ENCODE results near the gene HHEX. TPM values are rescaled to one million over a fixed set of nuclear protein-coding genes. Genes with fewer than 3 reads are reported as not detected.

The HHEX gene
- total RNA-seq, 1 experiment from 2014 or later: 17.3 TPM

DNA sequence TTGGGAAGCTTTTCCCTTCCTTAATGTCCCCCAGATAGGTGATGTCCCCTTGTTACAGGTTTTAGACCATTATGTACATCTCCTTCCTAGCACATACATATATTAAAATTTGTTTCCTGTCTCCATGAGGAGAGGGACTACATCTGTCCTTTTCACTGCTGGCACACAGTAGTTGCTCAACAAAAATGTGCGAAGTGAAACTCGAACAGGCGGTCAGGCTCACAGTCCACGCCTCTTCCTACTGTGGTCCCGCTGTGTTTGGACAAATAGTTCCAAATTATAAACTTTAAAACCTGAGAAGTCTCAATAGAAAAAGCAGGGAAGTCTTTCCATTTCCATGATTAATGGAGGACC is 1.2 kb upstream of the HHEX start:
- no peak for DNase-seq (ENCODE audit: low read depth in 1 of 2, low spot score in 2 of 2)
- H3K27ac ChIP-seq: peak overlapping the region; percentile 76; the same call in 1 of the 2 replicates
- H3K4me1 ChIP-seq (replicated peaks): peaks cover 28% of the 10 kb centered on the region
- peaks cover 53% of the 10 kb centered on the region for H3K36me3 ChIP-seq
- H3K27me3 ChIP-seq (replicated peaks): no peaks in the 10 kb centered on the region
- peak overlapping the region; percentile 94 for H3K4me3 ChIP-seq
- H3K9me3 ChIP-seq (replicated peaks): peaks cover 3% of the 10 kb centered on the region; the same call in 1 of the 2 replicates

DNA sequence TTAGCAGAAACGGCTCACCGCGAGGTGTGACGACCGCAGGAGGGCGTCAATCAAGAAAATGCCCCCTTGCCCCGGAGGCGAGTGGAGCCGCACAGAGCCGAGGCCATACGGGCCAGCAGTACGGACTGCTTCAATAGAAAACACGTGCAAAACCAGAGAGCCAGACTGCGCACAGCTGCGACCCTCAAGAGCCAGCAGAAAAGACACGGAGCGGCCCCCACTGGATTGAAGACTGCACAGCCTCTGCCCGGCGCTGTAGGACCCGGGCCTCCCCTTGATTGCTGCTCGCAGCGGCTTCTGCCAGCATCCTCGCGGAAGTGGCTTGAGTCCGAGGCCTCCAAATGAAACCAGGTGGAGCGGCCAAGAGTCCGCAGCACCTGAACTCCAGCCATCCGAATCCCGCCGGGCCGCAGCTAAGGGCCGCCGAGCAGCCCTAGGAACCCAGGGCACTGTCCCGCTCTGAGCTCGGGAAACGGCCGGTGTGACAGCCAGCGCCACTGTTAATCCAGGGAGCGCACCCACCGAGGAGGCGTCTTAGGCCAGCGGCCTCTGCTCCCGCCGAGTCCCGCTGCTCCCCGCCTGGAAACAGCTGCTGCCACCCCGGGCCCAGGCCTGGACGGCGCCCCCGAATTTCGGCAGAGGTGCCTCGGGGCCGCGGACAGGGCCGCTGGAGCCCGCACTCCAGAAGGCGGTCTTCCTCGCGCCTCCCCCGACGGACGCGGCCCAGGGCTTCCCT is 660 bp upstream of the HHEX start:
- Histone ChIP-seq H3K27me3 (replicated peaks) (no peaks in the 10 kb centered on the region), H3K4me3 (peak overlapping the region; percentile 94)
- peak; percentile 59 to 79 for DNase-seq (ENCODE audit: low read depth in 1 of 2, low spot score in 2 of 2)

DNA sequence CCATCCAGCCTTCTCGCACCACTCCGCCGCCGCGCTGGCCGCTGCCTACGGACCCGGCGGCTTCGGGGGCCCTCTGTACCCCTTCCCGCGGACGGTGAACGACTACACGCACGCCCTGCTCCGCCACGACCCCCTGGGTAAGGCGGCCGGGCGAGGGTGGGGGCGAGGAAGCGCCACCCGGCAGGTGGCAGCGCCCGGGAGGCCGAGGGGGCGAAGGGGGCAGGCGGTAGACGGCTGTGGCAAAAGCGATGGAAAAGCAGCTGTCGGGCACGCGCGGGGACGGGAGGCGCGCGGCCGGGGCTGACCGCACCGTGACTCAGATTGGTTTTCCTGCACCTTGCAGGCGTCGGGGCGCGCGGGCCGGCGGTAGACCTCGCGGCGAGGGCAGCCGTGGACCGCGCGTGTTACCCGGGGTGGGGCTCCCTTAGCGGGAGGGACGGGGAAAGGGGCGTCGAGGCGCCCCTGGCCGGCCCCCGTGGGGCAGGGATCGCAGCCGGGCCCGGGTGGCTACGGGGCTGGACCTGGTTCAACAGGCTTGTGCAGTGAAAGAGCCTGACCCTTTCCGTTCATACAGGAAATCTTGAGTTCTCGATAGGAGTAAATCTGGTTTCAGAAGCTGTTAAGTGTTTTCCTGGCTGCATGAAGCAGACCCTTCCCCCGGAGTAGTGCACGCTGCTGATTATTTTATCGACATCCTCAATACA is 608 bp downstream of the HHEX start:
- Histone ChIP-seq H3K27me3 (replicated peaks) (no peaks in the 10 kb centered on the region), H3K27ac (peak overlapping the region; percentile 68), H3K4me1 (replicated peaks) (peaks cover 28% of the 10 kb centered on the region), H3K9me3 (replicated peaks) (no peaks in the 10 kb centered on the region), H3K36me3 (peaks cover 57% of the 10 kb centered on the region), H3K4me3 (peak overlapping the region; percentile 94)
- peak; percentile 68 to 76 for DNase-seq (ENCODE audit: low read depth in 1 of 2, low spot score in 2 of 2)

More for the DNA sequence above, 660 bp upstream of the HHEX start:
- H3K4me1 ChIP-seq (replicated peaks): peaks cover 28% of the 10 kb centered on the region
- H3K36me3 ChIP-seq: peaks cover 57% of the 10 kb centered on the region
- H3K9me3 ChIP-seq (replicated peaks): peaks cover 3% of the 10 kb centered on the region; the same call in 1 of the 2 replicates
- H3K27ac ChIP-seq: peak overlapping the region; percentile 76

DNA sequence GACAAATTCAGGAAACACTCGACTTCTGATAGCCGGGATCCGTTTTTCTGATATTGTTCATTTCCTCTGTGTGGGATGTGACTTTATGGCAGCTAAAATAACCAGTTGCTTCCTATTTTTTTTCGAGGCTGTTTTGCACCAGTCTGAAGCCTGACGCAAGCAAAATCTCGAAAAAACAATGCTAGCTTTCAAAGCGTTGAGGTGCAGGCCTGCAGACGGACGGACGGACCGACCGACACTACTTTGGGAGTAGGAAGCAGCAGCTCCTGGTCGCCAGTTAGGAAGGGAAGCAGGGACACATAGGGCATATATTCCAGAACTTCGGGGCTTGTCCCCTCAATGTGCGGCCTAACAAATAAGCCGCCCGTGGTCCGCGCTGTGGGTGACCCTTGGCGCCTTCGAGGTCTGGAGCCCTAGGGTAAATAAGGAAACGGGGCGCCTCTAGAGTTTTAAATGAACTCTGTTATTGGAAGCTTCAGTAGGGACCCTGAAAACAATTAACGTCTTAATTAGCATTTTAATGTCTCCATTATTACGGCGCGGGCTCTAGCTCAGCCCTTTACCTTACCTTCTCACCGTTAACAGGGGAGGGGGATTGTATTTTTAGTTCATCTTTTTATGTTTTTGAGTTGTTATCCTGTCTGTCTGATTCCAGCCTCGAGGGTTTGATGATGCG is 1.3 kb downstream of the HHEX start:
- H3K27ac ChIP-seq: 0 out of 2 replicates have a peak overlapping the region, but pooled peaks have one; percentile 68
- H3K27me3 ChIP-seq (replicated peaks): no peaks in the 10 kb centered on the region
- H3K9me3 ChIP-seq (replicated peaks): no peaks in the 10 kb centered on the region
- peaks cover 59% of the 10 kb centered on the region for H3K36me3 ChIP-seq
- H3K4me1 ChIP-seq (replicated peaks): peaks cover 28% of the 10 kb centered on the region
- DNase-seq (ENCODE audit: low read depth in 1 of 2, low spot score in 2 of 2): no peak
- peak overlapping the region; percentile 94 for H3K4me3 ChIP-seq

DNA sequence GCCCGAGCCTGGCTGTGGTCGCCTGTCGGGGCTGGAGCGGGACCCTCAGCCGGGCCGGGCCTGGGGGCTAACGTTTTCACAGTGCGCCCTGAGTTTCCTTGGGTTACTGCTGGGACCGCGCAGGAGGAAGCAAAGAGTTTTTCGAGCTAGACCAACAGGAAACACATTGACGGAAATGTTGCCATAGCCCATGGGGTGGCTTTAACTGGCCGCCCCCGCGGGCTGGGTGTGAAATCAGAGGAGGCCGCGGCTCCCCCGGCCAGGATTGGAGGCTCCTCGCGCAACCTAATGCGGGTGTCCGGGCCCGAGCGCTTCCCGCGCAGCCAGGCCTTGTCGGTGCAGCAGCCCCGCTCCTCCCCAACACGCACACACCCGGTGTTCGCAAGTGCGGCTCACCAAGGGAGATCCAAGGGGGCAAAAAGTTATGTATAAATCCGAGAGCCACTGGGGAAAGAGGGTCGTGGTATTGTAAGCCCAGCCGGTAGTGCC is 1.9 kb downstream of the HHEX start:
- no peaks in the 10 kb centered on the region for H3K27me3 ChIP-seq (replicated peaks)
- peaks cover 59% of the 10 kb centered on the region for H3K36me3 ChIP-seq
- DNase-seq (ENCODE audit: low read depth in 1 of 2, low spot score in 2 of 2): no peak
- H3K27ac ChIP-seq: no peak overlapping the region
- no peaks in the 10 kb centered on the region for H3K9me3 ChIP-seq (replicated peaks)
- peaks cover 28% of the 10 kb centered on the region for H3K4me1 ChIP-seq (replicated peaks)
- H3K4me3 ChIP-seq: no peak overlapping the region

DNA sequence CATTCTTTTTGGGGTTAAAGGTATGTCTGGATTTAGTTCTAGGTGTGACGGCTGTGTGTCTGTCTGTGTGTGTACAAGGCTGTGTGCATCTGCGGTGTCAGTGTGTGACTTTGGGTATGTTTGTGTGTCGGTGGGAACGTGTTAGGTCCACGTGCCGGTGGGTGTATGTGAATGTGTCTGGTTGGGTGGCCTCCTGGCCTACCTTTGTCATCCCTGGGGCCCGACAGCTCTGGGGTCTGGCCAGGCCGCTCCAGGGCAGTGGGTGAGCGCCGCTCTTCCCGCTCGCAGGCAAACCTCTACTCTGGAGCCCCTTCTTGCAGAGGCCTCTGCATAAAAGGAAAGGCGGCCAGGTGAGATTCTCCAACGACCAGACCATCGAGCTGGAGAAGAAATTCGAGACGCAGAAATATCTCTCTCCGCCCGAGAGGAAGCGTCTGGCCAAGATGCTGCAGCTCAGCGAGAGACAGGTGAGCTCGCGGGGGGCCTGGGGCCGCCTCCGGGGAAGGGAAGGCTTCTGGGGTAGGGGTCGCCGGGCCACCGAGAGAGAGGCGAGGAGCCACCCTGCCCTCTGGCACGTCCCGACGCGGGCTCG is 2.4 kb downstream of the HHEX start:
- Histone ChIP-seq H3K9me3 (replicated peaks) (no peaks in the 10 kb centered on the region), H3K4me1 (replicated peaks) (peaks cover 28% of the 10 kb centered on the region), H3K4me3 (no peak overlapping the region), H3K36me3 (peaks cover 59% of the 10 kb centered on the region), H3K27ac (no peak overlapping the region), H3K27me3 (replicated peaks) (no peaks in the 10 kb centered on the region)
- DNase-seq (ENCODE audit: low read depth in 1 of 2, low spot score in 2 of 2): no peak

DNA sequence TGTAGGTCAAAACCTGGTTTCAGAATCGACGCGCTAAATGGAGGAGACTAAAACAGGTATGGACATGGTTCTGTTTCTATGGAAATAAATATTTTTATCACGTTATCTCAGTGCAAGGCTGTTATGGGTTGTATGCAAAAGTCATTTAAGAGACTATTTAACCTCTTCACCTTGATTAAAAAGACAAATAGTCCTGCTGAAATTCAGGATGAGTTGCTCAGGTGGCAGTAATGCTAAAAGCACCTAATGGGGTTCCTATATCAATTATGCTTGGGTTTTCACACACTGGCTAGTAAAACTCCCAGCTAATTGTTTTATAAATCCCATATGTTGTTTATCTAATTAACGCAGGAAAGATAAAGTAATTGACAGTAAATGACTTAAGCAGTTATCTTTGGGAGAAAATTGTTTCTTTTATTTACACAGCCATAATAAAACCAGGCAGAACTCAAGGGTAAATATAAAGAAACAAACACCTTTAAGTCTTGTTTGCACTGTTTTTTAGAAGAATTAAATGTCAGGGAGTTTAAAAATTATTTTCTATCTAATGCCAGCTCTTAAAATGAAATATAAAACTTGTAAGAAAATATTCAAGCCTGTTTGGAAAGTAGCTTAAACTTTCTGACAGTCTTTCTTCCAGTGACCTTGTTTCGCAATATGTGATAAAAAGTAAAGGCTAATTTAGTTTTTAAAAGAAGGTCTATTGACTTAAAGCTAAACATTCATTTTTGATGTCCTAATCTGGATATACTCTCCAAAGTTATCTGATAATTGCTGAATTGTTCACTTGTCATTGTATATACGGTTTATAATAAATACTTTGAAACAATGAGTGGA is 3.2 kb downstream of the HHEX start:
- Histone ChIP-seq H3K27ac (no peak overlapping the region), H3K9me3 (replicated peaks) (no peaks in the 10 kb centered on the region), H3K4me1 (replicated peaks) (peaks cover 28% of the 10 kb centered on the region), H3K36me3 (peaks cover 57% of the 10 kb centered on the region), H3K27me3 (replicated peaks) (no peaks in the 10 kb centered on the region), H3K4me3 (no peak overlapping the region)
- no peak for DNase-seq (ENCODE audit: low read depth in 1 of 2, low spot score in 2 of 2)

DNA sequence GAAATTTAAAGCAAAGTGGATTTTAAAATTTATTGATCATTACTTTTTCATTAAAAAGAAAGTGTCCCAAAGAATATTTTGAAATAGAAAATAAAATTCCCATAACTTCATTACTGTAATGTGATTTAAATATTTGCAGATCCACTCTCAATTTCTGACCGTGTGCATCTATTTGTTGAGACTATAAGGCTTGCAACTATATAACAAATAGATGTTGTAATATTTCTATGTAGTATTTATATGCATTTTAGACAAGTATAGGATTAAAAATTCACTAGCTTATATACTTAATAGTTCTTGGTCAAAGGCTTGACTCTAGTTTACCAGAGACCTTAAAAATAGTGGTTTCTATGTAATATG is 3.8 kb downstream of the HHEX start:
- DNase-seq (ENCODE audit: low read depth in 1 of 2, low spot score in 2 of 2): no peak
- Histone ChIP-seq H3K27ac (no peak overlapping the region), H3K36me3 (peaks cover 57% of the 10 kb centered on the region), H3K4me1 (replicated peaks) (peaks cover 24% of the 10 kb centered on the region), H3K27me3 (replicated peaks) (no peaks in the 10 kb centered on the region), H3K4me3 (no peak overlapping the region), H3K9me3 (replicated peaks) (no peaks in the 10 kb centered on the region)

DNA sequence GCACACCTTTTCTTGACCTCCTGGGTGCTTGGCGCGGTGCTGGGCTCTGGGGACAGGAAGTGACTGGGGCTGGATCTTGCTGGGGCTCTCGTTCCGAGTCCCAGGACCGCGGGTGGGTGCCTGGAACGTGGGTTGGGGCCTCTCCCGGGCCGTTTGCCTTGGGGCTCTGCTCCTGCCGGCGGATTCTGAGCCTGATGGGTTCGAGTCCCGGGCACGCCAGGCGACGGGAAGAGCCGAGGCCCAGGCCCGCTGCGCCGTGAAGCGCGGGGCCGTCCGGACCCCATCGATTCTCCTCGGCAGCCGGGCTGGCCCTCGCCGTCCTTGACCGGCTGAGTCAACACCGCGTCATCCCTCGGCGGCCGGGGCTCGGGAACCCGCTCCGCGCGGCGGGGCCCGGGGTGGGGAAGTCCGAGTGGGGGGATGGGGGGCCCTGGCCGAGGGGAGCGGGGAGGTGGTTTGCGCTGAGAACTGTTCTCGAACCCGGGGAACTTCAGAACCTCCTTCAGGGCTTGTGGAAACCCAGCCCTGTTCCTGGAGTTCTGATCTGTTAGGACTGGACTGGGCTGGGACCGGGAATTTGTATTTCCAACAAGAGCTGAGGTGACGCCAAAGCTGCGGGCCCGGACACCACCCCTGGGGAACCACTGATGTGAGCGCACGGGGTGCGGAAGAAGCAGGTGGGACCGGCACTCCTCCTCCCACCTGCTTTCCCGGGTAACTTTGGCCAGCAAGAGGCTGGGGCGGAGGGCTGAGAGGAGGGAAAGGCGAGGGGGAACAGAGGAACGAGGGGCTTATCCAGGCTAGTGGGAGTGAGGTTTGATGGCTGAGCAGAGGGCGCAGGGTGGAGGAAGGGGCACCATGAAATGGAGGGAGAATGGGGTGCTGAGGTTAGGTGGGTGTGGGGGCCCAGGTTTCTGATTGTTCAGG is 6.2 kb downstream of the HHEX start:
- Histone ChIP-seq H3K9me3 (replicated peaks) (no peaks in the 10 kb centered on the region), H3K27me3 (replicated peaks) (no peaks in the 10 kb centered on the region), H3K36me3 (peaks cover 44% of the 10 kb centered on the region), H3K4me1 (replicated peaks) (peaks cover 23% of the 10 kb centered on the region), H3K4me3 (no peak overlapping the region), H3K27ac (no peak overlapping the region)
- no peak for DNase-seq (ENCODE audit: low read depth in 1 of 2, low spot score in 2 of 2)

DNA sequence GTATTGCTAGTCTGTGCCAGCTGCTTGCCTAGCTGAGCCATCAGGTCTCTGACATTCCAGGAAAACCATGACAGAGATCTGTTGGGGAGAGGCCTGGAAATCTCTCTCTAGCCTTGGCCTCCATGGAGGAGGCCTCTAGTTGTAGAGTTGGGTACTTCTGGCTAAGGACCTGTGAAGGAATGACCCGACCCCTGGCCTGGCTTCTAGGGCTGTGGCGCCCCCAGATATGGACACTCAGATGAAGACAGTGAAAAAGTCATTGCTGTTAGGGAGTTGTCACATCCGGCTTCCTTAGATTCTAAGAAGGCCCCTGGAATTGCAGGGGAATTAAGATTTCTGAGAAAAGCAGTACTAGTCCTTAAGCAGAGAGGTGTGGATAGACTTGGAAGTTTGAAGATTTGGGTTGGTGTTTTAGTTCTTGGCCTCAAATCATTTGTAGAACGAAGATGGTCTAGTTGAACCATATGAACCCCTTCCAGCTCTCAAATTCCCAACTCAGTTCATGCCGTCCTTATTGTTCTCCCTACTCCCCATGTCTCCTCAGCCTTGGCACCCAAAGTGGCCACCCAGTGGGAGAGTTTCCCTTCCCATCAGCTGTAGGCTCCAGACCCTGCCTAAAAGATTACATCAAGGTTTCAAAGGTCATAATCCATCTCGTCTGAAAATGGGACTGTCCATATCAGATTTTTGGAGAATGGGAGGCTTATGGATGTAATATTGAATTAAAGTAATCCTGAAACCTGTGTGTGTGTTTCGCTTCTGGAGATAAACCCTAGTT is 7.0 kb downstream of the HHEX start:
- Histone ChIP-seq H3K9me3 (replicated peaks) (no peaks in the 10 kb centered on the region), H3K27ac (no peak overlapping the region), H3K4me3 (no peak overlapping the region), H3K36me3 (peaks cover 35% of the 10 kb centered on the region), H3K27me3 (replicated peaks) (no peaks in the 10 kb centered on the region), H3K4me1 (replicated peaks) (peaks cover 14% of the 10 kb centered on the region)
- DNase-seq (ENCODE audit: low read depth in 1 of 2, low spot score in 2 of 2): no peak

DNA sequence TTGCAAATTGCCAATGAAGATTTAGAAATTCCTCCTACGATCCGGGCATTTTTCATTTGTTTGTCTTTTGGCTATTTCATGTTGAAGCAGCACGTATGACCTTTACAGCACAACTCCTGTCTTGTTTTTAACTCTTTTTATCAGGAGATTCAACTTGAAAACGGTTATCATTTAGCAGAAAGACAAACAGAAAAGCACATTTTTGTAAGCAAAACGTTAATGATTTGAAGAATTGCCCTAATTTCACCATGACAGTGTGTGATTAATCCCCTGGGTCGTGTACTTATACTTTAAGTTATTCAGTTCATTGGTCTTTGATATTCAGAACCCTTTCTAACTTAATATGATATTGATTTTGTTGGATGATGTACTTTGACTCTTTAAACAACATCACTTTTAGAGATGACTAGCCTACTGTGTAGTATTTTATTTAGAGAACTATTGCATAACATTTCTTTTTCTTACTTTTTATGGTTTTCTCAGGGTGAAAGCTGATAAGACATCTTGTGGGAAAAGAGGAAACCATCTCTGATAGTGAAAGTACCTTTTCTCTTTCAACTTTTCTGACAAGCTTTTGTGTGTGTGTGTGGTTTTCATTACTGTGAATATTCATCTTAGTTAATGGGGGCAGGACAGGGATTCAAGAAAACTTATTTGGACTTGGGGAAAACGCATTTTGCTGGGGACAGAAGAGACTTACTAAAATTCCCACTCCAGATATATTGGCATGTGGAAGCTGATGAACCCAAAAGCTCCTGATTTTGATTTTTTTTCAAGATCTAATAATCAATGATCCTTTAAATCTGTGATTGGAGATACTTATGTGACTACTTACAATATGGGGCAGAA is 8.1 kb downstream of the HHEX start:
- H3K9me3 ChIP-seq (replicated peaks): no peaks in the 10 kb centered on the region
- H3K4me3 ChIP-seq: no peak overlapping the region
- H3K4me1 ChIP-seq (replicated peaks): peaks cover 12% of the 10 kb centered on the region
- DNase-seq (ENCODE audit: low read depth in 1 of 2, low spot score in 2 of 2): no peak
- no peak overlapping the region for H3K27ac ChIP-seq
- peaks cover 24% of the 10 kb centered on the region for H3K36me3 ChIP-seq
- no peaks in the 10 kb centered on the region for H3K27me3 ChIP-seq (replicated peaks)
